Liver (tissue), 9 donors: ENCODE measurements around the gene ANKRD30BL. TPM values are rescaled to one million over a fixed set of nuclear protein-coding genes. Genes with fewer than 3 reads are reported as not detected.
"Not testable (repeated sequence)": the region's sequence is repeated elsewhere in the genome, so short reads cannot be mapped to it uniquely, and the experiment has no call there.

Experiments
- DNase-seq: peaks from one replicate; pipeline ENCODE4 v3.0.0-alpha.2; 2017; ENCODE audit warnings: low spot score
- H3K27ac ChIP-seq, 2 donors: one replicate each; pipeline ENCODE4 v1.7.0; 2013; ENCODE audit warnings: inconsistent platforms in 2 of 2, low read length in 2 of 2, control low read depth in 1 of 2, low read depth in 1 of 2, mild to moderate bottlenecking in 1 of 2
- H3K27me3 ChIP-seq, 4 donors: one replicate each; pipeline versions ENCODE4 v1.6.1 to v1.7.0; 2013; ENCODE audit warnings: low read length in 3 of 4, inconsistent platforms in 1 of 4, mild to moderate bottlenecking in 1 of 4, moderate library complexity in 1 of 4; ENCODE audit not compliant: control insufficient read depth in 4 of 4, insufficient read depth in 4 of 4
- H3K36me3 ChIP-seq, 4 donors: one replicate each; pipeline versions ENCODE4 v1.6.1 to v1.7.0; 2013; ENCODE audit warnings: low read length in 3 of 4, mild to moderate bottlenecking in 3 of 4, low read depth in 1 of 4, moderate library complexity in 1 of 4; ENCODE audit not compliant: control insufficient read depth in 4 of 4, insufficient read depth in 3 of 4
- H3K4me1 ChIP-seq, 4 donors: one replicate each; pipeline versions ENCODE4 v1.6.1 to v1.7.0; 2013; ENCODE audit warnings: low read length in 3 of 4, mild to moderate bottlenecking in 3 of 4, moderate library complexity in 1 of 4; ENCODE audit not compliant: control insufficient read depth in 4 of 4, insufficient read depth in 4 of 4
- H3K4me3 ChIP-seq, 3 donors: one replicate each; pipeline versions ENCODE4 v1.6.1 to v1.7.0; 2013; ENCODE audit warnings: low read length in 3 of 3, control low read depth in 1 of 3, low read depth in 1 of 3, mild to moderate bottlenecking in 1 of 3
- H3K9ac ChIP-seq, 2 donors: one replicate each; pipeline ENCODE4 v1.7.0; 2013; ENCODE audit warnings: low read length in 2 of 2, mild to moderate bottlenecking in 2 of 2, moderate library complexity in 2 of 2, control low read depth in 1 of 2, low read depth in 1 of 2
- H3K9me3 ChIP-seq, 4 donors: one replicate each; pipeline versions ENCODE4 v1.6.1 to v1.7.0; 2013; ENCODE audit warnings: low read length in 3 of 4; ENCODE audit not compliant: control insufficient read depth in 4 of 4
- WGBS: extraction: QIAGEN DNeasy Blood & Tissue Kit; methylation state at CpG from one replicate; pipeline ENCODE4 v1.1.7; 2013; 5-methylcytosine and 5-hydroxymethylcytosine counted together
- polyA plus RNA-seq, 2 donors: library from polyadenylated mRNA; stranded (reverse) in 1 of 2; unstranded in 1 of 2; fragments of 200-250 nt in 1 of 2; fragments of >200 nt in 1 of 2; fragmentation: Nextera tagmentation in 1 of 2; extraction: Ambion mirVana in 1 of 2; gene quantifications; one replicate each; pipeline versions ENCODE4 v1.2.1 to v1.2.3, GENCODE V29; 2013 to 2015
- total RNA-seq, 2 donors: library from RNA; depleted of rRNA; stranded (reverse); fragments of >200 nt; gene quantifications; one replicate each; pipeline ENCODE4 v1.2.3, GENCODE V29; 2014
- donor health status: healthy.
- donor health status: healthy.
- donor health status: healthy.
- donor health status: healthy.
- donor health status: healthy.

The ANKRD30BL gene, protein sequence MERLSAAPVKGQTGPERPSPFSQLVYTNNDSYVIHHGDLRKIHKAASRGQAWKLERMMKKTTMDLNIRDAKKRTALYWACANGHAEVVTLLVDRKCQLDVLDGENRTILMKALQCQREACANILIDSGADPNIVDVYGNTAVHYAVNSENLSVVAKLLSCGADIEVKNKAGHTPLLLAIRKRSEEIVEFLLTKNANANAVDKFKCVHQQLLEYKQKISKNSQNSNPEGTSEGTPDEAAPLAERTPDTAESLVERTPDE
- total RNA-seq (under 1 TPM in 1 of 2 donors, not detected in 1; 0.08 TPM), polyA plus RNA-seq (not detected)

DNA sequence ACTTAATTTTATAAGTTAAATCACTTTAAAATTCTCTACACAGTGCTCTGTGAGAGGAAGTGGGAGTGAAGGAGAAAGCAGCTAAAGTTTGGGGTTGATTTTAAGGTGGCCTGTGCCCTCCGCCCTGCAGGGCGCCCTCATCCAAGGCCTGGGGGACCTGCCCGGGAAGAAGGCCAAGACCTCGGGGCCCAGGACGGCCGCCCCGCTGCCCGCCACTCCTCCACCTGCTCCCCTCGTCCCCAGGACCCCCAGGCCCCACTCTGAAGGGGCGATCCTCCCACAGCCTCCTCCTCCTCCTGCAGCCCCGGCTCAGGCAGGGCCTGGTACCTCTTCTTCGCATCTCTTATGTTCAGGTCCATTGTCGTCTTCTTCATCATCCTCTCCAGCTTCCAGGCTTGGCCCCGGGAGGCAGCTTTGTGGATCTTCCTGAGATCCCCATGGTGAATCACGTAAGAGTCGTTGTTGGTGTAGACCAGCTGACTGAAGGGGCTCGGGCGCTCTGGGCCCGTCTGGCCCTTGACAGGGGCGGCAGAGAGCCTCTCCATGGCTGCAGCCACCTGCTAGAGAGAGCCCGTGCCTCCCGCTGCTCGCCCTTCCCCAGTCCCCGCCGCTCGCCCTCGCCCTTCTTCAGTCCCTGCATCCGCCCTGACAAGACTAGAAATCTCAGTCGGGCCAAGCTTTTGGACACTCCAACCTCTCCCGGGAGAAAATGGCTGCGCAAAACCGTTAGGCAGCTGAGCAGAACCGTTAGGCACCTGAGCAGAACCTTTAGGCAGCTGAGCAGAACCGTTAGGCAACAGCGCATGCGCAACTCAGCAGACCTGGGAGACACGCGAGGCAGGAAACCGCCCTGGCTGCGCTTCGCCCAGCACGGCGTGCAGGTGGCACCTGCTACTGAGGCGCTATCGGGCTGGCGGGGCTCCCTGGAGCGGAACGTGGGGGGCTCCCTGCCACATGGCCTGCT, at the start of gene ANKRD30BL:
TSS of gene ANKRD30BL (minus strand) at position 792 of the 964 bp plus-strand sequence. CDS start at position 545, 247 bp downstream.
- not testable (repeated sequence) for H3K4me1 ChIP-seq, H3K27me3 ChIP-seq, H3K27ac ChIP-seq, H3K9me3 ChIP-seq, H3K9ac ChIP-seq, DNase-seq, H3K36me3 ChIP-seq, H3K4me3 ChIP-seq
- WGBS = 78% methylated on average over 48 of the region's 48 CpGs

DNA sequence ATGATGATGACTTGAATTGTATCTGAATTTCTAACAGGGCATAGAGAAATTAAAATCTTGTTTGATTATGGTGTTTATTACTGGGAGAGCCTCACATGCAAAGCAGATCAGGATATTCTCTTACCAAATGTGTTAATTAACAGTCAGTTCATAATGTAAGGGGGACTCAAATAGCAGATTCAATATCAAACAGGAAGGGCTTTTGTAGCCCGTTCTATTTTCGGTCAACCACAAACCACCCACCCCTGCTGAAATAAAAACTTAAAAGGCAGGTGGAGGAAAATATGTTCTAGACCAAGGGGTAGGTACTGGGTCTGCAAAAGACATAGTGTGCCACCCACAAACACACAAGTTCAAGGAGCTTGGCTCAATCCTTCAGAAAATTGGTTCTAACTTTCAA, 41.1 kb upstream of the ANKRD30BL start:
- not testable (repeated sequence) for H3K27me3 ChIP-seq, H3K9me3 ChIP-seq, H3K4me3 ChIP-seq, H3K27ac ChIP-seq, H3K9ac ChIP-seq, H3K4me1 ChIP-seq, DNase-seq, H3K36me3 ChIP-seq
- 86% methylated on average over 2 of the region's 2 CpGs for WGBS

GRCh38 chr2:132192854-132193253, 31.1 kb upstream of the ANKRD30BL start:
- not testable (repeated sequence) for H3K9ac ChIP-seq, H3K4me3 ChIP-seq, H3K9me3 ChIP-seq, DNase-seq, H3K27me3 ChIP-seq, H3K27ac ChIP-seq, H3K4me1 ChIP-seq, H3K36me3 ChIP-seq
- 74% methylated on average over 5 of the region's 5 CpGs for WGBS

DNA sequence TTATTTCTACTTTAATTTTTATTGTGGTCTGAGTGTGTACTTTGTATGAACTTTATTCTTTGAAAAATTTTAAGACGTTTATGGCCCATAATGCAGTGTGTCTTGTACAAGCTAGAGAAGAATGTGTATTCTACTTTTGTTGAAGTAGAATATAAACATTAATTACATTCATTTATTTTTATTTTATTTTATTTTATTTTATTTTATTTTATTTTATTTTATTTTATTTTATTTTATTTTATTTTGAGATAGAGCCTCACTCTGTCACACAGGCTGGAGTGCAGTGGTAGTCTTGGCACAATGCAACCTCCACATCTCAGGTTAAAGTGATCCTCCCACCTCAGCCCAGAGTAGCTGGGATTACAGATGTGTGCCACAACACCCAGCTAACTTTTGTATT, 5.3 kb upstream of the ANKRD30BL start:
- WGBS = 63% methylated on average over 1 of the region's 1 CpG
- H3K27ac ChIP-seq, H3K9ac ChIP-seq, DNase-seq, H3K27me3 ChIP-seq, H3K36me3 ChIP-seq, H3K9me3 ChIP-seq, H3K4me3 ChIP-seq, H3K4me1 ChIP-seq: not testable (repeated sequence)

DNA sequence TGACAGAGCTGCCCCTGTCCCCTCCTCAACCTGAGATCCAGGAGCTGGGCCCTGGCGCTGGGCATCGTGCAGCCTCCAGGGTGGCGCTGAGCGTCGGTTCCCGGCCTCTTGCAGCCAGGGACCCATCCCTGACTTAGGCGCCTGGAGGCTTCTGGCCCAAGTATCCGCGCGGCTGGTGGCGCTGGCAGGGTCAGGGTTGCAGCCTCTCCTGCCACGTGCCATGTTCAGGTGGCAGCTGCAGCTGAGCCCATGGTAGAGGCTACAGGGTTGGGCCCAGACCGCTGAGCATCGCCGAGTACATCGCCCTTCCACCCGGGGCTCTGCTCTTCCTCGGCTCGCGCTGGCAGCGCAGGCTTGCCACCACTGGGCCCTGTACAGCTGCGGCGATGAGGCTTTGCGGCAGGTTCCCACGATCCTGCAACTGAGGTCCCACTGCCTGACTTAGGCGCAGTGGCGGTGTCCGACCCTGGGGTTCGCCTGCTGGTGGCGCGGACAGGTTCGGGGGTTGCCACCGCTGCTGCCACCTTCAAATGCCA, 441 bp upstream of the ANKRD30BL start:
- not testable (repeated sequence) for H3K4me3 ChIP-seq, H3K27ac ChIP-seq, H3K9me3 ChIP-seq, DNase-seq, H3K27me3 ChIP-seq, H3K4me1 ChIP-seq, H3K36me3 ChIP-seq, H3K9ac ChIP-seq
- 81% methylated on average over 33 of the region's 33 CpGs for WGBS
